ENCODE measurements around the gene FOXJ2.
"Not testable (repeated sequence)": the region's sequence is repeated elsewhere in the genome, so short reads cannot be mapped to it uniquely, and the experiment has no call there.

- TF ChIP-seq CTCF, POLR2A (IDR thresholded peaks at IDR 0.05): not testable (repeated sequence)
Measured at GRCh38 chr12:8000827-8001226, 31.7 kb upstream of the FOXJ2 start.

Measured in lower leg skin (tissue), 3 donors.